Kasumi-1 (cell line): ENCODE data around the gene LYRM7.
"Not testable (repeated sequence)": the region's sequence is repeated elsewhere in the genome, so short reads cannot be mapped to it uniquely, and the experiment has no call there.

ENCODE experiments used
- DNase-seq, 2 experiments: peaks; one replicate each; lab custom pipeline; 2025; lab: John Stamatoyannopoulos, UW

The LYRM7 gene

DNA sequence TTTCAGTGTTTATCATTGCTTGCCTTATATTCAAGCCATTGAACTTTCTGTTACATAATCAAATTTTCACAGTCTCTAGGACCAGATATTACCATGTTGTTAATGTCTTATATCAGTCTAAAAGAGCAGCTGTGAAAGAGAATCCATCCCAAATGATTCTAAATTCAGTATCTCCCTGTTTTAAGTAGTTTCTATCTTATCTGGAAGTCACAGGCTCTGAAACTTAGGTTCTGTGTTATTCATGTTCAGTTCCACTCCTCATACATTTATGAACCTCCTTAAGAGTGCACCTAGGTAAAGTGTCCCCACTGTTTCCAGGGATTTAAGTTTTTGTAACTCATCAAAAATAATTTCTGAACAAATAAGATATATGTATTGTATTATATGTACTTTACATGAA lies 9.7 kb downstream of the LYRM7 start:
- DNase-seq = no peak

GRCh38 chr5:131182839-131183238 lies 12.1 kb downstream of the LYRM7 start:
- DNase-seq = no peak

- no peak for DNase-seq
Observed at GRCh38 chr5:131185523-131186104, 14.9 kb downstream of the LYRM7 start.

GRCh38 chr5:131186561-131187256 lies 16.0 kb downstream of the LYRM7 start:
- no peak for DNase-seq

DNA sequence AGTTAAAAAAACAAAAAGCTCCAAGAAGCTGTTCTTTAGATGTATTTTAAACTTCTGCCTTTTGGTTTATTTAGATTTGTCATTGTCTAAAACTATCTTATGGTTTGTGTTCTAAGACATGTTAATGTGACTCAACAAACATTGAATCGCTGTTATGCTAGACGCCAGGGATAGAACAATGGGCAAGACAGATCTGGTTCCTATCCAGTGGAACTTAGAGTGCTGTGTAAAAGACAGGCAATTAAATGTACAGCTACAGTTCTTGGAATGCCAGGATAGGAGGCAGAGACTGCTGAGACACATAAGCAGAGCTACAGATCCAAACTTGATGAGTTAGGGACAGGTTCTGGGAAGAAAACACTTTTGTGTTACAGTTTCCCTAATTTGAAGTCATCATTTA lies 22.4 kb downstream of the LYRM7 start:
- no peak for DNase-seq

GRCh38 chr5:131193897-131194296 lies 23.2 kb downstream of the LYRM7 start:
- DNase-seq = not testable (repeated sequence)

GRCh38 chr5:131194725-131195124 lies 24.0 kb downstream of the LYRM7 start:
- DNase-seq = no peak

DNA sequence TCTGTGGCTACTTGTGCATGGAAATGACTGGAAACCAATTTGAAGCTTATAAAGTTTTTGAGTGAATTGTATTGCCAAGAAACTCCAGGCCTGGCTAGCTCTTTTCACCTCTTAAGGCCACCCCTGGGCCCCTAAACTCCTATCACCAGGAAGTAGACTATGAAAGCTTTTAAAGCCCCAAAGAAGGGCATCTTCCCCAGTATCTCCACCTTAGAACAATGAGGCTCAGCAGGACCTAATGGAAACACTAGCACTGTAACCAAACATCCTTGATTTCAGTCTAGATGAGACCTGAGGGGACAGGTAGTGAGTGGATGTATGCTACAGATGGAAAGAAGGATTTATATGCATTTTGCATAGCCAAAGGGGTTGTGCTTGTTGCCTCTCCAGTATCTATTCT lies 25.0 kb downstream of the LYRM7 start:
- DNase-seq = no peak

DNA sequence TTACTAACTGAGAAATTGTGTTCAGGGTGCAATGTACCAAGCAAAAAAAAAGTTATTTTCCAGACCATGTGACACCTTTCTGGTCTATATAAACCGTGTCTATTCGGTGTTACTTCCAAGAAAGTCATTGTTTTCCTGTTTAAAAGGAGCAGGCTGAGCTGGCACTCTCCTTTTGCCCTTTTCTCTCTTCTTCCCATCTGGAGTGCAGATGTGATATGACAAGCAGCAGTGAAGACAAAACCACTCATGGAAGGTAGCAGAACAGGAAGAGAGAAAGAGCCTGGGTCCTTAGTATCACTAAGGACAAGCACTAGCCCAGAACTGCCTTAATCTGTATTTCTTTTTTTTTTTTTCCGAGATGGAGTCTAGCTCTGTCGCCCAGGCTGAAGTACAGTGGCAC lies 25.6 kb downstream of the LYRM7 start:
- no peak for DNase-seq

DNA sequence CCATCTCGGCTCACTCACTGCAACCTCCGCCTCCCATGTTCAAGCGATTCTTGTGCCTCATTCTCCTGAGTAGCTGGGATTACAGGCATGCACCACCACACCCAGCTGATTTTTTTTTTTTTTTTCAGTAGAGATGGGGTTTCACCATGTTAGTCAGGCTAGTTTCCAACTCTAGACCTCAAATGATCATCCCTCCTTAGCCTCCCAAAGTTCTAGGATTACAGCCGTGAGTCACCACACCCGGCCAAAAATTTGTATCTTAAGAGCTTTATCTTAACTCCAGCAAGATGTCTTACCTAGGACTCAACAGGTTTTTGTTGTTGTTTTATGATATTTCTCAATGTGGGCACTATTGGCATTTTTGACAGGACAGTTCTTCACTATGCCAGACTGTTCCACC lies 27.9 kb downstream of the LYRM7 start:
- DNase-seq = no peak

- DNase-seq = no peak
Observed at GRCh38 chr5:131200560-131200959, 29.8 kb downstream of the LYRM7 start.

- DNase-seq = no peak
Observed at GRCh38 chr5:131204964-131205363, 34.2 kb downstream of the LYRM7 start.

- no peak for DNase-seq
Observed at GRCh38 chr5:131206061-131206460, 35.3 kb downstream of the LYRM7 start.

GRCh38 chr5:131206772-131207171 lies 36.0 kb downstream of the LYRM7 start:
- no peak for DNase-seq

DNA sequence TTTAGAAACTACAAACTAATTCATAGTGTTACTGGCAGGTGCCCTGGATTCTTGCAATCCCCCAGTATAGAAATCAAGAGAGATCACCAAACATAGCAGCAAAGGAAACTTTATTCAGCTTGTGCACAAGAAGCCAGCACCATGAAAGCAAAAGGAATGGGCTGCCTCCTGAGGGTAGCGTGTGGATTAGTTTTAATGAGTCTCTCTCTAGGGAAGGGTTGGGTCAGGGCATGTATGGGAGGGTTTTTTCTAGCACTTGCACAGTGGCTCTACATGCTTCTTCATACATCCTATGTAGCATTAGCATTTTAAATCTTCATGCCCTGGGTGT lies 38.4 kb downstream of the LYRM7 start:
- no peak for DNase-seq

GRCh38 chr5:131209506-131210150 lies 38.9 kb downstream of the LYRM7 start:
- peak; percentile 95 to 96 for DNase-seq

- peak in 1 of 2 experiments; percentile 36 for DNase-seq
Observed at GRCh38 chr5:131210151-131210510, 39.4 kb downstream of the LYRM7 start.

- no peak for DNase-seq
Observed at GRCh38 chr5:131211669-131212068, 40.9 kb downstream of the LYRM7 start.

DNA sequence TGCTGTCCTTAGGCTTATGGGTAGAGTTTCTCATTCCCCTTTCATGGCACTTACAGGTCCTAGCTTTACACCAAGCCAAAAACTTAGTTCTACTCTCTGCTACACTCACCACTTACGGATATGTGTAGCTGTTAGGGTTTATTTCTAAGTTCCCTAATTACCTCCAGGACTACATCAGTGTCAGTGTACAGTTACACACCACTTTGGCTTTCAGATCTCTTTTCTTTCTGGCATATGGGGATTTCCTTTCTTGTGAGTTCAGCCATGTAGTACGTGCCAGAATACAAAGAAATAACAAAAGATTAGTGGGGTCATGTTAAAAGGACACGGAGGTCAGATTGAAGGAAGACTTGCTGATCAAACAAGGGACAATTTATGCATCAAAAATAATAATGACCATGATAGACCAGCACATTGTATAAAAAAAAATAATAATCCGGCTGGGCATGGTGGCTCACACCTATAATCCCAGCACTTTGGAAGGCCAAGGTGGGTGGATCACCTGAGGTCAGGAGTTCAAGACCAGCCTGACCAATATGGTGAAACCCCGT lies 41.8 kb downstream of the LYRM7 start:
- DNase-seq = peak in 1 of 2 experiments; percentile 18

DNA sequence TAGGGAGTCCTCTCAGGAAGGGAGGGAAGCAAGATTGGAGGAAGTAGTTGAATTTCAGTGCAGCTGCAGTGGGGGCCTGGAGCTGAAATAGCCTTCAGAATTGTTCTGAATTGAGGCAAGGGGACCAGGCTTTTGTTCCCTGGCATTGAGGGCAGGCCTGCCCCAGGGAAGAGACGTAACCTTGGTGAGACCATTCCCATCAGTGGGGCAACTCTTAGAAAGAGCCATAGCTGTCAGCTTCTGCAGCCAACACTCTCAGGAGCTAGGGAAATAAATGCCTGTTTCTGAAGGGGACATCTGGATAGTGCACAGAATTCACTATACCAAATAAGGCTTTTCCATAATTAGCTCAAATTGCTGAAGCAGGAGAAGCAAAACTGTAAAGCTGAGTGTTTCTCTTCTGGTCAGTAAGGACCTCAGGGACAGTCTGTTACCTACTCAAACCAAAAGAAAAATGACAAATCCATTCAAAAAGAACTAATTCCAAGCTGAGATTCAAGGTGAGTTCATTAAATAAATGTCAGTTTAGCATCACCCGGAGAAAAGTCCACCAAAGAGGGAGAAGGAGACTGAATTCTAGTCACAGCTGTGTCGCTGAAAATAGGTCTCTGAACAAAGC lies 44.0 kb downstream of the LYRM7 start:
- no peak for DNase-seq

DNA sequence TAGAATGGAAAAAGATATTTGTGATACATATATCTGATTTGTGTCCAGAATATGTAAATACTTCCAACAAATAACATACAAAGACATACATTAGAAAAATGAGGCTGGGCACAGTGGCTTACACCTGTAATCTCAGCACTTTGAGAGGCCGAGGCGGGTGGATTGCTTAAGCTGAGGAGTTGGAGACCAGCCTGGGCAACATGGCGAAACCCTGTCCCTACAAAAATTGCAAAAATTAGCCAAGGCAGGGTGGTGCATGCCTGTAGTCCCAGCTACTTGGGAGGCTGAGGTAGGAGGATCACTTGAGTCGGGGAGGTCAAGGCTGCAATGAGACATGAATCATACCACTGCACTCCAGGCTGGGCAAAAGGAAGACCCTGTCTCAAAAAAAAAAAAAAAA lies 47.0 kb downstream of the LYRM7 start:
- DNase-seq = no peak

GRCh38 chr5:131218392-131218791 lies 47.6 kb downstream of the LYRM7 start:
- no peak for DNase-seq

DNA sequence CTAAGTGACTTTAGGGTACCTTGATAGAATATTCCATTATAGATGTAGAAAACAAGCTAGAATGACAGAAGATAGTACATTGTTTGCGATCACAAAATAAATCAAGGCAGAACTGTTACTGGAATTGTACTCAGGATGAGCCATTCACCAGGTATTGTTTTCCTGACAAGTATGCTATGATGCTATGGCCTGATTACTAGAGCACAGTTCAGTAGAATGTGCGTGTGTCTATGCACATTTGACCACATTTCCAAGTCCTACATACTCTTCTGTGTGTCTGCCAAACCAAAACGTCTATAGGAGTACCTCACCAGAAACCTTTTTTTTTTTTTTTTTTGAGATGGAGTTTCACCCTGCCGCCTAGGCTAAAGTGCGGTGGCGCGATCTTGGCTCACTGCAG lies 49.8 kb downstream of the LYRM7 start:
- no peak for DNase-seq
